ENCODE results near the gene ABHD1. TPM values are rescaled to one million over a fixed set of nuclear protein-coding genes. Genes with fewer than 3 reads are reported as not detected.

The ABHD1 gene
- total and polyA plus RNA-seq, 2 donors (not counting 3 experiments of a cell fraction or from before 2014, with no cell fraction given), result 0.07 TPM; not detected in 1

GRCh38 chr2:27158468-27158867, 34.9 kb downstream of the ABHD1 start:
- CTCF ChIA-PET, result interaction anchor here (0.5 to 3.0 kb wide), 5 partner anchors 10 to 33 kb away, joined by 4 to 23 read pairs (median 5); no protein-coding TSS in a partner anchor
- no peaks in the 10 kb centered on the region for H3K79me2 ChIP-seq (ENCODE audit: control insufficient read depth, insufficient read depth, low read length)
- no peak overlapping the region for H3K4me2 ChIP-seq (ENCODE audit: insufficient read depth, low read length)
- no peak overlapping the region for H2AFZ ChIP-seq (ENCODE audit: low read depth, low read length)
- dilution Hi-C loops (cut with MboI; ENCODE audit: extremely low pct_ligation_motif_present, low sequenced_read_pairs) (no loop called here), intact Hi-C loops (cut with micrococcal nuclease) (loop anchor here (10.0 kb wide), 1 partner anchor 174 kb away; no protein-coding TSS in a partner anchor)
- H3K4me1 ChIP-seq (ENCODE audit: control insufficient read depth, extremely low read depth, insufficient read depth, low read length), result no peaks in the 10 kb centered on the region
- no peak overlapping the region for H3K4me3 ChIP-seq (replicated peaks in 1 of 3; ENCODE audit: insufficient read depth in 1 of 3, low read depth in 1 of 3, low read length in 3 of 3)
- DNase-seq (ENCODE audit: low read depth, low spot score) (no peak), FAIRE-seq (no peak)
- BruUV-seq (replicated peaks), result no TSS peak
- H3K36me3 ChIP-seq (ENCODE audit: control insufficient read depth in 2 of 2, extremely low read depth in 1 of 2, insufficient read depth in 2 of 2, low read length in 2 of 2), result no peaks in the 10 kb centered on the region
- TF ChIP-seq FOS (IDR thresholded peaks at IDR 0.05; ENCODE audit: borderline replicate concordance, insufficient read depth, low read length) (no peak), JUN (IDR thresholded peaks at IDR 0.05; ENCODE audit: borderline replicate concordance, insufficient read depth, insufficient read length, low read depth) (no peak), POLR2AphosphoS5 (IDR thresholded peaks at IDR 0.05; ENCODE audit: insufficient read depth, low read depth, low read length) (no peak), EZH2 (IDR thresholded peaks at IDR 0.05; ENCODE audit: borderline replicate concordance, low read depth, low read length, severe bottlenecking) (no peak), POLR2A (IDR thresholded peaks at IDR 0.05; ENCODE audit: low read depth, low read length) (no peak)
- TF ChIP-seq, protein P1, sequence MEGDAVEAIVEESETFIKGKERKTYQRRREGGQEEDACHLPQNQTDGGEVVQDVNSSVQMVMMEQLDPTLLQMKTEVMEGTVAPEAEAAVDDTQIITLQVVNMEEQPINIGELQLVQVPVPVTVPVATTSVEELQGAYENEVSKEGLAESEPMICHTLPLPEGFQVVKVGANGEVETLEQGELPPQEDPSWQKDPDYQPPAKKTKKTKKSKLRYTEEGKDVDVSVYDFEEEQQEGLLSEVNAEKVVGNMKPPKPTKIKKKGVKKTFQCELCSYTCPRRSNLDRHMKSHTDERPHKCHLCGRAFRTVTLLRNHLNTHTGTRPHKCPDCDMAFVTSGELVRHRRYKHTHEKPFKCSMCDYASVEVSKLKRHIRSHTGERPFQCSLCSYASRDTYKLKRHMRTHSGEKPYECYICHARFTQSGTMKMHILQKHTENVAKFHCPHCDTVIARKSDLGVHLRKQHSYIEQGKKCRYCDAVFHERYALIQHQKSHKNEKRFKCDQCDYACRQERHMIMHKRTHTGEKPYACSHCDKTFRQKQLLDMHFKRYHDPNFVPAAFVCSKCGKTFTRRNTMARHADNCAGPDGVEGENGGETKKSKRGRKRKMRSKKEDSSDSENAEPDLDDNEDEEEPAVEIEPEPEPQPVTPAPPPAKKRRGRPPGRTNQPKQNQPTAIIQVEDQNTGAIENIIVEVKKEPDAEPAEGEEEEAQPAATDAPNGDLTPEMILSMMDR (IDR thresholded peaks at IDR 0.05; ENCODE audit: extremely low read depth in 1 of 2, insufficient read depth in 1 of 2, low read depth in 1 of 2, low read length in 2 of 2), result no peak
- TF ChIP-seq, protein P2, sequence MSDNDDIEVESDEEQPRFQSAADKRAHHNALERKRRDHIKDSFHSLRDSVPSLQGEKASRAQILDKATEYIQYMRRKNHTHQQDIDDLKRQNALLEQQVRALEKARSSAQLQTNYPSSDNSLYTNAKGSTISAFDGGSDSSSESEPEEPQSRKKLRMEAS (IDR thresholded peaks at IDR 0.05; ENCODE audit: insufficient read depth, insufficient read length), result no peak
- H3K9me3 ChIP-seq (replicated peaks; ENCODE audit: control insufficient read depth, insufficient read depth, low read length), result no peaks in the 10 kb centered on the region
- POLR2A ChIA-PET, result no interaction called here
- H3K9me1 ChIP-seq (replicated peaks; ENCODE audit: control insufficient read depth, extremely low read depth, insufficient read depth, low read length), result no peaks in the 10 kb centered on the region
- no peaks in the 10 kb centered on the region for H3K27me3 ChIP-seq (ENCODE audit: control insufficient read depth in 2 of 2, insufficient read depth in 2 of 2, low read length in 2 of 2)
- no peaks in the 10 kb centered on the region for H4K20me1 ChIP-seq (replicated peaks; ENCODE audit: control insufficient read depth, extremely low read depth, insufficient read depth, low read length)
- no peak overlapping the region for H3K27ac ChIP-seq (ENCODE audit: insufficient read depth, low read depth, low read length)
- no peak overlapping the region for H3K9ac ChIP-seq (replicated peaks; ENCODE audit: extremely low read depth, insufficient read depth, low read length)

Data from endothelial cell of umbilical vein (primary cell).